ENCODE results near the gene SDHB. TPM values are rescaled to one million over a fixed set of nuclear protein-coding genes. Genes with fewer than 3 reads are reported as not detected.
A peak's percentile ranks its signal among the peaks of the same experiment; 100 is the strongest.

The SDHB gene
- total RNA-seq, 6 donors from 2014 or later: 37.7 to 98.7 (median 74.8) TPM

DNA sequence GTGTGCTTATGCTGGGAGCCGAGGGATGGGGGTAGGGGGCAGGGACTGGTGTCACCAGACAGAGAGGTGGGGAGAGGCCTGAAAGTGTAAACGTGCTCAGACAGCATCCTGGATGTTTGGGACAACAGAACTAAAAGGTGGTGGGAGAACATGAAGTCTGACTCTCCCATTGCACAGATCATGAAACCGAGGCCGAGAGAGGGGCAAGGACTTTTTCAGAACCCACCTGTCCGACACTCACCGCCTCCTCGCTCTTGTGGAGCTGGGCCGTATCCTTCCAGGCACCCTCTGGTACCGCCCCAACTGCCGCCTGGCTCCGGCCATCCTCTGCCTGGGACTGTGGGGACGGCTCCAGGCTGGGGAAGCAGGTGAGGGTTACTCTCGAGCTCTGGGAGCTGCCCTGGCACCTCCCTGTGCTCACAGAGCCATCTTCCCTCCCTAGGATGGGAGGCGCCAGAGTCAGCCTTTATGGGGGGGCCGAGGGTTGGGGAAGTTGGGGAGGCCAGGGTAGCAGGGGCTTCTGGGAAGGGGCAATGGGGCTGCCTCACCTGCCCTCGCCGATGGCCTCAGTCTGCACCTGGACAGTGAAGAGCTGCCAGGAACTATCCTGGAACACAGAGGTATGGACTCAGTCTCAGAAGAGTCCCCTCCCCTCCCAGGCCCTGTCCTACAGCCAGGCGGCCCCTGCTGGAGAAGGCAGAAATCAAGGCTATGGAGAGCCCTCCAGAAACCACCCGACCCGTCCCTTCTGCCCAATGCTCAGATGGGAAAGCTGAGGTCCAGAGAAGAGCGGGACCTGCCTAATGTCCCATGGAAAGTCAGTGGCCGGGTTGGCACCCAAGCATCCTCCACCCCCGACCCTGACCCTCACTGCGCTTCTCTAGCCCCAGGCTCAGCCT lies 49.1 kb downstream of the SDHB start:
- ATAC-seq (ENCODE audit: low FRiP score in 2 of 2) (no peak), DNase-seq (peak in 1 of 2 donors; percentile 65)
- H3K9me3 ChIP-seq: no peaks in the 10 kb centered on the region
- H3K4me1 ChIP-seq: peaks cover 4 to 9% (median 5%) of the 10 kb centered on the region in 4 donors
- peaks cover 15 to 63% (median 51%) of the 10 kb centered on the region in 4 donors for H3K36me3 ChIP-seq
- H3K4me3 ChIP-seq: no peak overlapping the region
- no peaks in the 10 kb centered on the region for H3K27me3 ChIP-seq
- no peak for TF ChIP-seq POLR2AphosphoS5 (IDR thresholded peaks at IDR 0.05)
- TF ChIP-seq, protein P1, sequence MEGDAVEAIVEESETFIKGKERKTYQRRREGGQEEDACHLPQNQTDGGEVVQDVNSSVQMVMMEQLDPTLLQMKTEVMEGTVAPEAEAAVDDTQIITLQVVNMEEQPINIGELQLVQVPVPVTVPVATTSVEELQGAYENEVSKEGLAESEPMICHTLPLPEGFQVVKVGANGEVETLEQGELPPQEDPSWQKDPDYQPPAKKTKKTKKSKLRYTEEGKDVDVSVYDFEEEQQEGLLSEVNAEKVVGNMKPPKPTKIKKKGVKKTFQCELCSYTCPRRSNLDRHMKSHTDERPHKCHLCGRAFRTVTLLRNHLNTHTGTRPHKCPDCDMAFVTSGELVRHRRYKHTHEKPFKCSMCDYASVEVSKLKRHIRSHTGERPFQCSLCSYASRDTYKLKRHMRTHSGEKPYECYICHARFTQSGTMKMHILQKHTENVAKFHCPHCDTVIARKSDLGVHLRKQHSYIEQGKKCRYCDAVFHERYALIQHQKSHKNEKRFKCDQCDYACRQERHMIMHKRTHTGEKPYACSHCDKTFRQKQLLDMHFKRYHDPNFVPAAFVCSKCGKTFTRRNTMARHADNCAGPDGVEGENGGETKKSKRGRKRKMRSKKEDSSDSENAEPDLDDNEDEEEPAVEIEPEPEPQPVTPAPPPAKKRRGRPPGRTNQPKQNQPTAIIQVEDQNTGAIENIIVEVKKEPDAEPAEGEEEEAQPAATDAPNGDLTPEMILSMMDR (IDR thresholded peaks at IDR 0.05): no peak
- TF ChIP-seq EP300 (IDR thresholded peaks at IDR 0.05): no peak
- no peak for TF ChIP-seq POLR2A (IDR thresholded peaks at IDR 0.05)
- WGBS, 2 donors: 90 to 92% methylated on average over 17 to 24 of the region's 24 CpGs
- no peak overlapping the region for H3K27ac ChIP-seq

- H3K36me3 ChIP-seq: peaks cover 15 to 84% (median 62%) of the 10 kb centered on the region in 4 donors
- H3K9me3 ChIP-seq: no peaks in the 10 kb centered on the region
- no peak overlapping the region for H3K4me3 ChIP-seq
- DNase-seq: no peak
- no peak overlapping the region for H3K27ac ChIP-seq
- H3K27me3 ChIP-seq: no peaks in the 10 kb centered on the region
- no peaks in the 10 kb centered on the region for H3K4me1 ChIP-seq
- WGBS, 2 donors: 90 to 98% methylated on average over 4 of the region's 4 CpGs
- ATAC-seq (ENCODE audit: low FRiP score in 2 of 2): no peak
- TF ChIP-seq EP300 (IDR thresholded peaks at IDR 0.05) (no peak), POLR2A (IDR thresholded peaks at IDR 0.05) (no peak), POLR2AphosphoS5 (IDR thresholded peaks at IDR 0.05) (no peak)
- TF ChIP-seq, protein P1 (IDR thresholded peaks at IDR 0.05): no peak
Observed at GRCh38 chr1:17002524-17002902, 51.3 kb downstream of the SDHB start.

GRCh38 chr1:17001760-17002523 lies 51.9 kb downstream of the SDHB start:
- WGBS, 2 donors: 95 to 97% methylated on average over 7 to 19 of the region's 19 CpGs
- Histone ChIP-seq H3K4me1 (no peaks in the 10 kb centered on the region), H3K4me3 (no peak overlapping the region), H3K36me3 (peaks cover 15 to 90% (median 64%) of the 10 kb centered on the region in 4 donors), H3K27me3 (no peaks in the 10 kb centered on the region), H3K27ac (no peak overlapping the region), H3K9me3 (no peaks in the 10 kb centered on the region)
- DNase-seq: peak in 1 of 2 donors; percentile 64
- peak in 1 of 2 donors; percentile 2 for ATAC-seq (ENCODE audit: low FRiP score in 2 of 2)
- TF ChIP-seq POLR2AphosphoS5 (IDR thresholded peaks at IDR 0.05): no peak
- TF ChIP-seq, protein P1 (IDR thresholded peaks at IDR 0.05): no peak
- TF ChIP-seq POLR2A (IDR thresholded peaks at IDR 0.05): no peak
- TF ChIP-seq EP300 (IDR thresholded peaks at IDR 0.05): no peak

DNA sequence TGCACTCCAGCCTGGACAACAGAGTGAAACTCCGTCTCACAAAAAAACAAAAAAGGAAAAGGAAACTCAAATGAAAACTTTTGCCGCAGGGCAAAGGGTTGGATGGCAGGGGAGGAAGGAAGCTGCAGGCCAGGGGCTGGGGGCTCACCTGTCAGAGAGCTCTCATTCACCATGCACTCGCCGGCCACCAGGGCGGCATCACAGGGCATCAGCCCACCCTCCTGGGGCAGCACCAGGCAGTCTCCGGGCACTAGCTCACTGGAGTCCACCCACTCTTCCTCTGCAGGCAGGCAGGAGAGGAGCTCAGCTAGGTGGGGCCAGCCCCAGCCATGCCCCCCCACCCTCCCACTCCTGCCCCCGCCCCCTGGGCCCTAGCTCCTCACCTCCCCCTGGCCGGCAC lies 54.0 kb downstream of the SDHB start:
- 80 to 83% methylated on average over 6 to 7 of the region's 8 CpGs for WGBS, 2 donors
- no peak for ATAC-seq (ENCODE audit: low FRiP score in 2 of 2)
- no peak overlapping the region for H3K27ac ChIP-seq

More for the DNA sequence above, 54.0 kb downstream of the SDHB start:
- no peaks in the 10 kb centered on the region for H3K4me1 ChIP-seq
- peaks cover 18 to 99% (median 68%) of the 10 kb centered on the region in 4 donors for H3K36me3 ChIP-seq
- H3K4me3 ChIP-seq: no peak overlapping the region
- no peaks in the 10 kb centered on the region for H3K9me3 ChIP-seq
- TF ChIP-seq, protein P1 (IDR thresholded peaks at IDR 0.05): no peak
- TF ChIP-seq EP300 (IDR thresholded peaks at IDR 0.05) (no peak), POLR2A (IDR thresholded peaks at IDR 0.05) (no peak), POLR2AphosphoS5 (IDR thresholded peaks at IDR 0.05) (no peak)
- H3K27me3 ChIP-seq: no peaks in the 10 kb centered on the region
- DNase-seq: no peak

All from upper lobe of left lung (tissue), 6 donors.